Thyroid gland (tissue), 4 donors: ENCODE data around the gene RGS13. TPM values are rescaled to one million over a fixed set of nuclear protein-coding genes. Genes with fewer than 3 reads are reported as not detected.

Experiments used
- DNase-seq, 2 donors: peaks; one replicate each; pipeline ENCODE4 v3.0.0-alpha.2; 2019
- H3K27ac ChIP-seq, 3 donors: fragments of 200-600 bp; sonication (generic); 1 replicate in 2 of 3; 2 replicates in 1 of 3; pipeline ENCODE4 v1.5.1; 2016 to 2019; ENCODE audit warnings: mild to moderate bottlenecking in 1 of 3, moderate library complexity in 1 of 3
- H3K27me3 ChIP-seq: fragments of 200-600 bp; sonication (generic); one replicate; pipeline ENCODE4 v1.5.1; 2019
- H3K36me3 ChIP-seq, 2 donors: fragments of 200-600 bp; sonication (generic); one replicate each; pipeline ENCODE4 v1.5.1; 2016 to 2019
- H3K4me1 ChIP-seq, 2 donors: fragments of 200-600 bp; sonication (generic); one replicate each; pipeline ENCODE4 v1.5.1; 2017 to 2019
- H3K4me3 ChIP-seq, 3 donors: fragments of 200-600 bp; sonication (generic); replicated peaks in 1 of 3; 1 replicate in 2 of 3; 2 replicates in 1 of 3; pipeline ENCODE4 v1.5.1; 2016; ENCODE audit warnings: mild to moderate bottlenecking in 1 of 3
- H3K9me3 ChIP-seq: fragments of 200-600 bp; sonication (generic); one replicate; pipeline ENCODE4 v1.5.1; 2017
- CTCF ChIP-seq, 6 experiments: fragments of 200-600 bp in 3 of 6; fragments of 450-650 bp in 3 of 6; sonication (generic) in 3 of 6; IDR thresholded peaks; one replicate each; pipeline ENCODE4 v1.5.1; 2016 to 2019; ENCODE audit warnings: antibody characterized with exemption in 6 of 6, mild to moderate bottlenecking in 2 of 6, inconsistent platforms in 1 of 6, moderate library complexity in 1 of 6
- POLR2A ChIP-seq, 2 donors: fragments of 450-650 bp; IDR thresholded peaks; one replicate each; pipeline ENCODE4 v1.6.1; 2017; ENCODE audit warnings: antibody characterized with exemption in 2 of 2, mild to moderate bottlenecking in 2 of 2, moderate library complexity in 1 of 2
- WGBS, 2 donors: methylation state at CpG; one replicate each; pipeline ENCODE4 v1.1.5; 2017; 5-methylcytosine and 5-hydroxymethylcytosine counted together
- intact Hi-C: fragments of 100-400 bp; cut with DNase I; formaldehyde crosslinking; loops from one replicate; pipeline ENCODE4 v1.15.1; 2023
- total RNA-seq, 4 donors: library from RNA; depleted of rRNA; stranded (reverse); fragments of >200 nt; gene quantifications; one replicate each; pipeline ENCODE4 v1.2.3, GENCODE V29; 2016

Gene RGS13
- total RNA-seq, 4 donors from 2014 or later: not detected

- no peaks in the 10 kb centered on the region for H3K4me1 ChIP-seq
- H3K27me3 ChIP-seq: no peaks in the 10 kb centered on the region
- H3K9me3 ChIP-seq: no peaks in the 10 kb centered on the region
- H3K36me3 ChIP-seq: no peaks in the 10 kb centered on the region
- 65 to 67% methylated on average over 3 of the region's 3 CpGs for WGBS, 2 donors
- intact Hi-C loops: no loop called here
- TF ChIP-seq CTCF (IDR thresholded peaks at IDR 0.05) (no peak), POLR2A (IDR thresholded peaks at IDR 0.05) (no peak)
- no peak overlapping the region for H3K4me3 ChIP-seq
- H3K27ac ChIP-seq: no peak overlapping the region
- DNase-seq: no peak
Measured at GRCh38 chr1:192626366-192627179, 9.4 kb upstream of the RGS13 start.

- WGBS, 2 donors: 93 to 96% methylated on average over 5 of the region's 5 CpGs
- no peaks in the 10 kb centered on the region for H3K36me3 ChIP-seq
- H3K4me1 ChIP-seq: no peaks in the 10 kb centered on the region
- no peak overlapping the region for H3K4me3 ChIP-seq
- no peak for TF ChIP-seq POLR2A (IDR thresholded peaks at IDR 0.05)
- no peak for TF ChIP-seq CTCF (IDR thresholded peaks at IDR 0.05)
- DNase-seq: no peak
- no peaks in the 10 kb centered on the region for H3K9me3 ChIP-seq
- intact Hi-C loops: no loop called here
- no peaks in the 10 kb centered on the region for H3K27me3 ChIP-seq
- H3K27ac ChIP-seq: no peak overlapping the region
Measured at GRCh38 chr1:192627901-192628300, 8.0 kb upstream of the RGS13 start.

GRCh38 chr1:192628396-192629057 lies 7.4 kb upstream of the RGS13 start:
- Histone ChIP-seq H3K27ac (no peak overlapping the region), H3K27me3 (no peaks in the 10 kb centered on the region), H3K4me1 (no peaks in the 10 kb centered on the region), H3K36me3 (no peaks in the 10 kb centered on the region), H3K9me3 (no peaks in the 10 kb centered on the region), H3K4me3 (no peak overlapping the region)
- intact Hi-C loops: no loop called here
- 85% methylated on average over 1 of the region's 1 CpG for WGBS, 2 donors
- DNase-seq: no peak
- TF ChIP-seq POLR2A (IDR thresholded peaks at IDR 0.05) (no peak), CTCF (IDR thresholded peaks at IDR 0.05) (no peak)

GRCh38 chr1:192629612-192630011 lies 6.3 kb upstream of the RGS13 start:
- Histone ChIP-seq H3K36me3 (no peaks in the 10 kb centered on the region), H3K27me3 (no peaks in the 10 kb centered on the region), H3K4me1 (no peaks in the 10 kb centered on the region), H3K9me3 (no peaks in the 10 kb centered on the region), H3K4me3 (no peak overlapping the region), H3K27ac (no peak overlapping the region)
- WGBS, 2 donors: 76% methylated on average over 3 of the region's 3 CpGs
- no peak for TF ChIP-seq POLR2A (IDR thresholded peaks at IDR 0.05)
- no peak for TF ChIP-seq CTCF (IDR thresholded peaks at IDR 0.05)
- intact Hi-C loops: no loop called here
- DNase-seq: no peak
